HG03095 (cell line): ENCODE results near the gene MEX3D.

ENCODE experiments used
- ATAC-seq: cut with Tn5 transposase; IDR thresholded peaks from one replicate; pipeline ENCODE4 v1.9.1; 2021; ENCODE audit warnings: moderate library complexity; ENCODE audit not compliant: unreplicated experiment

The MEX3D gene

GRCh38 chr19:1505991-1506881, 61.9 kb downstream of the MEX3D start:
- no peak for ATAC-seq

GRCh38 chr19:1505012-1505411, 63.1 kb downstream of the MEX3D start:
- no peak for ATAC-seq
